Keratinocyte (primary cell): ENCODE data around the gene PHLPP1. TPM values are rescaled to one million over a fixed set of nuclear protein-coding genes. Genes with fewer than 3 reads are reported as not detected.
A peak's percentile ranks its signal among the peaks of the same experiment; 100 is the strongest.

Experiments
- DNase-seq: peaks from one replicate; pipeline ENCODE4 v3.0.0-alpha.2; 2011; ENCODE audit warnings: low read depth, missing footprints, low spot score
- FAIRE-seq: peaks from 2 replicates; lab custom pipeline; 2011; peaks lifted over from hg19 to GRCh38; lab: Jason Lieb, UNC
- H2AFZ ChIP-seq: 2 replicates; pipeline ENCODE4 v1.6.0; 2012; ENCODE audit warnings: low read length, control low read depth, inconsistent platforms; ENCODE audit not compliant: control insufficient read depth
- H3K27ac ChIP-seq: 2 replicates; pipeline ENCODE4 v1.5.1; 2011; ENCODE audit warnings: low read length; ENCODE audit not compliant: control insufficient read depth, insufficient read depth
- H3K27me3 ChIP-seq: 3 replicates; pipeline ENCODE4 v1.6.0; 2011; ENCODE audit warnings: low read length; ENCODE audit not compliant: control insufficient read depth, insufficient read depth; ENCODE audit errors: extremely low read depth
- H3K36me3 ChIP-seq, 2 experiments: 2 replicates in 1 of 2; 3 replicates in 1 of 2; pipeline ENCODE4 v1.5.1; 2011; ENCODE audit warnings: low read length in 2 of 2, mild to moderate bottlenecking in 1 of 2; ENCODE audit not compliant: control insufficient read depth in 2 of 2, insufficient read depth in 2 of 2; ENCODE audit errors: extremely low read depth in 1 of 2
- H3K4me1 ChIP-seq: 3 replicates; pipeline ENCODE4 v1.5.1; 2011; ENCODE audit warnings: low read length; ENCODE audit not compliant: control insufficient read depth, insufficient read depth; ENCODE audit errors: extremely low read depth
- H3K4me2 ChIP-seq: 3 replicates; pipeline ENCODE4 v1.6.0; 2011; ENCODE audit warnings: low read depth, low read length; ENCODE audit not compliant: control insufficient read depth, insufficient read depth; ENCODE audit errors: extremely low read depth
- H3K4me3 ChIP-seq, 3 experiments: fragments of 200-600 bp in 1 of 3; sonication (generic) in 1 of 3; 2 replicates in 2 of 3; 3 replicates in 1 of 3; pipeline ENCODE4 v1.5.1; 2011 to 2016; ENCODE audit warnings: low read length in 3 of 3, mild to moderate bottlenecking in 3 of 3, control low read depth in 2 of 3, inconsistent platforms in 1 of 3, low read depth in 1 of 3, mixed read lengths in 1 of 3, mixed run types in 1 of 3, moderate library complexity in 1 of 3; ENCODE audit not compliant: control insufficient read depth in 2 of 3, insufficient read depth in 2 of 3; ENCODE audit errors: extremely low read depth in 1 of 3
- H3K79me2 ChIP-seq: 2 replicates; pipeline ENCODE4 v1.6.0; 2012; ENCODE audit warnings: low read length; ENCODE audit not compliant: control insufficient read depth, insufficient read depth
- H3K9ac ChIP-seq: 3 replicates; pipeline ENCODE4 v1.6.0; 2011; ENCODE audit warnings: low read length; ENCODE audit not compliant: control insufficient read depth, insufficient read depth; ENCODE audit errors: extremely low read depth
- H3K9me1 ChIP-seq: 3 replicates; pipeline ENCODE4 v1.6.0; 2011; ENCODE audit warnings: low read length; ENCODE audit not compliant: control insufficient read depth, insufficient read depth; ENCODE audit errors: extremely low read depth
- H3K9me3 ChIP-seq: 2 replicates; pipeline ENCODE4 v1.5.1; 2012; ENCODE audit warnings: low read depth, low read length; ENCODE audit not compliant: control insufficient read depth
- H4K20me1 ChIP-seq: 3 replicates; pipeline ENCODE4 v1.6.0; 2011; ENCODE audit warnings: low read length; ENCODE audit not compliant: control insufficient read depth, insufficient read depth; ENCODE audit errors: extremely low read depth
- EZH2 ChIP-seq: IDR thresholded peaks from one replicate; pipeline ENCODE4 v1.6.1; 2012; ENCODE audit warnings: inconsistent platforms, mild to moderate bottlenecking, low read length, moderate library complexity
- dilution Hi-C: fragments of 300-500 bp; cut with MboI; formaldehyde crosslinking; loops from one replicate; pipeline ENCODE4 v1.7.0; 2020; ENCODE audit warnings: low sequenced_read_pairs; ENCODE audit not compliant: extremely low pct_ligation_motif_present
- polyA plus RNA-seq, 5 experiments: library from polyadenylated mRNA; depleted of rRNA in 3 of 5; stranded (reverse) in 3 of 5; stranded (forward) in 1 of 5; unstranded in 1 of 5; fragments of >200 nt; gene quantifications; 1 replicate in 1 of 5; 2 replicates in 3 of 5; 3 replicates in 1 of 5; pipeline versions ENCODE4 v1.2.1 to v1.2.3, GENCODE V29; 2011 to 2012; ENCODE audit warnings: missing spikeins in 2 of 5, low read depth in 1 of 5, low replicate concordance in 1 of 5
- TF ChIP-seq, protein P1 (sequence below), 3 experiments: IDR thresholded peaks in 1 of 3; conservative IDR thresholded peaks in 1 of 3; optimal IDR thresholded peaks in 1 of 3; 2 replicates in 2 of 3; 3 replicates in 1 of 3; pipeline versions ENCODE3 to v1.5.1; 2011; ENCODE audit warnings: low read length in 3 of 3, mild to moderate bottlenecking in 3 of 3, moderate library complexity in 2 of 3, control low read depth in 1 of 3, inconsistent platforms in 1 of 3; ENCODE audit not compliant: insufficient read depth in 2 of 3; ENCODE audit errors: extremely low read depth in 1 of 3

Gene PHLPP1
- polyA plus RNA-seq, 1 donor (not counting 4 experiments of a cell fraction or from before 2014, with no cell fraction given) = 8.4 TPM

DNA sequence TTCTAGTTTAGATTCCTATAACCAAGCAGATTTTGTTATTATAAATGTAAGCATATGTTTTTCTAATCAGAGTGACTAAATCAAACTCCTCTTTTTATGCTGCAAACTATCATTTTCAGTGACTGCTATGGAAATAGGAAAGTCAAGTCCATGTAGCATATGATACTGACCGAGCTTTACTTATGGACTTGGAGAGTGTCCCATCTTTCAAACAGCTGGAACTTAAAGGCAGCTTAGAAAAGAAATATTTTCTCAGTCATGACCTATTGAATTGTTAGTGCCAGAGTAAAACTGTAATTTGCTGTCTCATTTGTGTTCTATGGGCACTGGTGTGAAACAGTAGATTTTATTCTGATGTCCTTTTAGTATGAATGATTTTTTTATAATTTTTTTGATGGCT is 76.7 kb downstream of the PHLPP1 start:
- no peaks in the 10 kb centered on the region for H3K9me3 ChIP-seq
- no peaks in the 10 kb centered on the region for H3K36me3 ChIP-seq
- TF ChIP-seq, protein P1, sequence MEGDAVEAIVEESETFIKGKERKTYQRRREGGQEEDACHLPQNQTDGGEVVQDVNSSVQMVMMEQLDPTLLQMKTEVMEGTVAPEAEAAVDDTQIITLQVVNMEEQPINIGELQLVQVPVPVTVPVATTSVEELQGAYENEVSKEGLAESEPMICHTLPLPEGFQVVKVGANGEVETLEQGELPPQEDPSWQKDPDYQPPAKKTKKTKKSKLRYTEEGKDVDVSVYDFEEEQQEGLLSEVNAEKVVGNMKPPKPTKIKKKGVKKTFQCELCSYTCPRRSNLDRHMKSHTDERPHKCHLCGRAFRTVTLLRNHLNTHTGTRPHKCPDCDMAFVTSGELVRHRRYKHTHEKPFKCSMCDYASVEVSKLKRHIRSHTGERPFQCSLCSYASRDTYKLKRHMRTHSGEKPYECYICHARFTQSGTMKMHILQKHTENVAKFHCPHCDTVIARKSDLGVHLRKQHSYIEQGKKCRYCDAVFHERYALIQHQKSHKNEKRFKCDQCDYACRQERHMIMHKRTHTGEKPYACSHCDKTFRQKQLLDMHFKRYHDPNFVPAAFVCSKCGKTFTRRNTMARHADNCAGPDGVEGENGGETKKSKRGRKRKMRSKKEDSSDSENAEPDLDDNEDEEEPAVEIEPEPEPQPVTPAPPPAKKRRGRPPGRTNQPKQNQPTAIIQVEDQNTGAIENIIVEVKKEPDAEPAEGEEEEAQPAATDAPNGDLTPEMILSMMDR (optimal IDR thresholded peaks at IDR 0.05 in 1 of 3, IDR thresholded peaks at IDR 0.05 in 1 of 3, conservative IDR thresholded peaks at IDR 0.05 in 1 of 3; ENCODE audit: extremely low read depth in 1 of 3, insufficient read depth in 2 of 3, low read length in 3 of 3) = no peak
- TF ChIP-seq EZH2 = no peak
- H3K79me2 ChIP-seq = peaks cover 27% of the 10 kb centered on the region
- dilution Hi-C loops = no loop called here
- no peak overlapping the region for H2AFZ ChIP-seq
- no peak for DNase-seq
- H3K4me1 ChIP-seq = peaks cover 15% of the 10 kb centered on the region
- no peak overlapping the region for H3K9ac ChIP-seq
- no peaks in the 10 kb centered on the region for H3K27me3 ChIP-seq
- no peak overlapping the region for H3K4me2 ChIP-seq
- H3K9me1 ChIP-seq = no peaks in the 10 kb centered on the region
- FAIRE-seq = no peak
- no peak overlapping the region for H3K27ac ChIP-seq
- no peak overlapping the region for H3K4me3 ChIP-seq
- no peaks in the 10 kb centered on the region for H4K20me1 ChIP-seq

- Histone ChIP-seq H3K27me3 (no peaks in the 10 kb centered on the region), H3K79me2 (peaks cover 19% of the 10 kb centered on the region), H3K4me3 (no peak overlapping the region), H3K36me3 (no peaks in the 10 kb centered on the region), H3K9me1 (no peaks in the 10 kb centered on the region), H2AFZ (no peak overlapping the region), H3K9me3 (no peaks in the 10 kb centered on the region), H3K4me1 (peaks cover 12% of the 10 kb centered on the region), H3K27ac (no peak overlapping the region), H4K20me1 (no peaks in the 10 kb centered on the region), H3K9ac (no peak overlapping the region), H3K4me2 (no peak overlapping the region)
- no peak for TF ChIP-seq EZH2
- TF ChIP-seq, protein P1 (optimal IDR thresholded peaks at IDR 0.05 in 1 of 3, IDR thresholded peaks at IDR 0.05 in 1 of 3, conservative IDR thresholded peaks at IDR 0.05 in 1 of 3; ENCODE audit: extremely low read depth in 1 of 3, insufficient read depth in 2 of 3, low read length in 3 of 3) = no peak
- dilution Hi-C loops = no loop called here
- FAIRE-seq (peak; percentile 13), DNase-seq (no peak)
Measured at GRCh38 chr18:62795813-62796212, 80.5 kb downstream of the PHLPP1 start.
